NCI-H69 (cell line): ENCODE results near the gene FEZ2.
"Not testable (repeated sequence)": the region's sequence is repeated elsewhere in the genome, so short reads cannot be mapped to it uniquely, and the experiment has no call there.

Source experiments
- DNase-seq: peaks from one replicate; lab custom pipeline; 2025; lab: John Stamatoyannopoulos, UW

FEZ2 gene, protein sequence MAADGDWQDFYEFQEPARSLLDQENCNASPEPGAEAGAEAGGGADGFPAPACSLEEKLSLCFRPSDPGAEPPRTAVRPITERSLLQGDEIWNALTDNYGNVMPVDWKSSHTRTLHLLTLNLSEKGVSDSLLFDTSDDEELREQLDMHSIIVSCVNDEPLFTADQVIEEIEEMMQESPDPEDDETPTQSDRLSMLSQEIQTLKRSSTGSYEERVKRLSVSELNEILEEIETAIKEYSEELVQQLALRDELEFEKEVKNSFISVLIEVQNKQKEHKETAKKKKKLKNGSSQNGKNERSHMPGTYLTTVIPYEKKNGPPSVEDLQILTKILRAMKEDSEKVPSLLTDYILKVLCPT

DNA sequence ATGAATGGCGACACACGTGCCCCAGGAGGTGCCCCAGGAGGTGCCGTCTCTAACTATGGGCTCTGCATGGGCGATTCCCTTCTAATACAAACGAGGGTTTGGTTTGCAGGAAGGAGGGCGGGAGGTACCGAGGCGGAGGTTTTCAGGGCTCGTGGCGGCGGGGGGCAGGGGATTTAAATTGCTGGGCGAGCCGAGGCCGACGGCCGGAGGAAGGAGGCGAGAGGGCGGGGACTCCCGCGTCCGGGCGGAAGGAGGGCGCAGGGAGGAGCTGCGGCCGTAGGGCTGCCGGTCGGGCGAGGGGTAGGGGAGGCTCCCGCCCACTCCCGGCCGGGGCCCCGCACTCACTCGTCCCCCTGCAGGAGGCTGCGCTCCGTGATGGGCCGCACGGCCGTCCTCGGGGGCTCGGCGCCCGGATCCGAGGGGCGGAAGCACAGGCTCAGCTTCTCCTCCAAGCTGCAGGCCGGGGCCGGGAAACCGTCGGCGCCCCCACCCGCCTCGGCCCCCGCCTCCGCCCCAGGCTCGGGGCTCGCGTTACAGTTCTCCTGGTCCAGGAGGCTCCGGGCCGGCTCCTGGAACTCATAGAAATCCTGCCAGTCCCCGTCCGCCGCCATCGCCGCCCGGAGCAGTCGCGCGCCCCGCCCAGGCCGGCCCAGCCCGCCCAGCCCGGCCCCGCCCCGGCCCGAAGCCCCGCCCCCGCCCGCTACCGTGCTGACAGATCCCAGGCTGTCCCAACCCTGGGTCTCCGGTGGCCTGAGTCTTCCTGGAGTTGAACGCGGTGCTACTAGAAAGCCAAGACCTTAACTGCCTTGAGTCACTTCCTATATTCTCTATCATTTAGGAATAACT lies at the start of gene FEZ2:
FEZ2 (minus strand) TSS at position 637 of the 846 bp plus-strand sequence; CDS start at position 611, 26 bp downstream.
- peak; percentile 87 for DNase-seq

DNA sequence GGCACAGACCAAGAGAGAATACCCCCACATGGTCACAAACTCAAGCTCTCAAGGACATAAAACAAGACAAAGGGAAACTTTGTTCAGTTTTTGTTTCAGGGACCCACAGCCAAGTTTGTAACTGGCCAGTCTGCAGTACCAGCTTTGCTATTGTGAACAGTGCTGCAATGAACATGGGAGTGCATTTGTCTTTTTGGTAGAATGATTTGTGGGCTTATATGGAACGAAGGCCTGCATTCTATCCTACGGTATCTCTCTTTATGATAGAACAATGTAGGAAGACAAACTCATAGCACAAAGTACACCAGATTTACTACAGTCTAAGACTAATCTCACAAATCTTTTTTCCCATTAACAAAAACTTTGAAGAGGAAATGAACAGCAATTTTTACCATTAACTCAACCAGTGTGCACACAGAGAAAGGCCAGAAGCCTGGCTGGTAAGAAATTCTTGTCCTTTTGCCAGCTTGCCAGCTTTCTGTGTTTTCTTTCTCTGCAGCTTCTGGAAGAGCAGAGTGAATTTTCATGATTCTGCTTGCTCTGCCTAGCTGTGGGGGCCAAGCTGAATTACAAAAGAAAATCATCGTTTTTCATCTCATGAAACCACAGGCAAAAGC lies 37.1 kb upstream of the FEZ2 start:
- DNase-seq, result no peak

DNA sequence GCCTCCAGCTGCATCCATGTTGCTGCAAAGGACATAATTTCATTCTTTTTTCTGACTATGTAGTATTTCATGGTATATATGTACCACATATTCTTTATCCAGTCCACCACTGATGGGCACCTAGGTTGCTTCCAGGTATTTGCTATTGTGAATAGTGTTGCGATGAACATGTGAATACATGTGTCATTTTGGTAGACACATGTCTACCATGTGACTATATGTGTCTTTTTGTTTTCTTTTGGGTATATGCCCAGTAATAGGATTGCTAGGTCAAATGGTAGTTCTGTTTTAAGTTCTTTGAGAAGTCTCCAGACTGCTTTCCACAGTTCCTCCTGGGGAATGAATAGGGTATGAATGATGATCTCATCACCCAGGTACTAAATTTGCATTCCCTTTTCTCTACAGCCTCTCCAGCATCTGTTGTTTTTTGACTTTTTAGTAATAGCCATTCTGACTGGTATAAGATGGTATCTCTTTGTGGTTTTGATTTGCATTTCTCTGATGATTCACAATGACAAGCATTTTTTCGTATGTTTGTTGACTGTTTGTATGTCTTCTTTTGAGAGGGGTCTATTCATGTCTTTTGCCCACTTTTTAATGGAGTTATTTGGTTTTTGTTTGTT lies 35.6 kb upstream of the FEZ2 start:
- no peak for DNase-seq

DNA sequence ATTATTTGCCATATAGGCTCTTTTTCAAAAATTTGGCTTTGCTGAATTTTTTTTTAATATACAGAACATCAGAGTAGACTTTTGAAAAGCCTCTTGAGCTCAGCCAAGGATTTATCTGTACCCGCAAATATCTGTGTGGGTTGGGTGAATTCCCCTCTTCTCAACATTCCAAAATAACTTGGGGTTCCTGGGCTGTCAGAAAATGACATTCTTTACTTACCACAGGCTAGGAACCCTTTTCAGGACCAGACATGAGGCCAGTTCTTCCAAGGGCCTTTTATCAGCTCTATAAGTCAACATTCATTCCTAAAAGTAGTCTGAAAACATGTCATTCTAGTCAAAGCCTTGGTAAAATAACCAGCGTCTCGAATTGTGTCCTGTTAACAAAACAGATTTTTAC lies 28.8 kb upstream of the FEZ2 start:
- DNase-seq, result no peak

DNA sequence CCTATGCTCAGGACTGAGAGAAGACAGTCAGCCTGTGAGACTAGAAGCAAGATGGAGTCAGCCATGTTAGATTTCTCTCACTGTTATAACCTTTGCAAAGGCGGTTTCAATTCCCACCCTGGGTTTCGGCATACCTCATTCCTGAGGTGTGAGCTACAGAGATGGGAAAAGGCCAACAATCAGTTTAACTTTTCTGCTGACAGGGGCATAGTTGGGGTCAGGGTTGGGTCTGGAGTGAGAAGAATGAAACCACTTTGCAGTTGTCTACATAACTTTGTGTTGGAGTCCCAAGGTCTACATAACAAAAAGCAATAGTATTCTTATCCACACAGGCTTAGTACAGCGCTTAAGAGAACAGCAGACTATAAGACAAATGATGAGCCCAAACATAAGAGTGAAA lies 28.1 kb upstream of the FEZ2 start:
- no peak for DNase-seq

DNA sequence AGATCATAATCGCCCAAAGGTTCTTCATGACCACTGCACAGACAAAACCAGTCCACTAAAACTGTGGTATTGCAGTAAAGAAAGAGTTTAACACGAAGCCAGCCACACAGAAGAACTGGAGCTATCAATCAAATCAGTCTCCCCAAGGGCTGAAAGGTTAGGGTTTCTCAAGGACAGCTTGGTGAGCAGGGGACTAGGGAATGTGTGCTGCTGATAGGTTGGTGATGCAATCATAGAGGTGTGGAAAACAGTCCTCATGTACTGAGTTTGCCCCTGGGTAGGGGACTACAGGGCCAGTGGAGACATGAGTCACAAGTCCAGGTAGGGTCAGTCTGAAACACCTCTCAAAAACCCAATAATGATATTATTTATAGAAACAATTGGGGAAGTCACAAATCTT lies 27.3 kb upstream of the FEZ2 start:
- no peak for DNase-seq

DNA sequence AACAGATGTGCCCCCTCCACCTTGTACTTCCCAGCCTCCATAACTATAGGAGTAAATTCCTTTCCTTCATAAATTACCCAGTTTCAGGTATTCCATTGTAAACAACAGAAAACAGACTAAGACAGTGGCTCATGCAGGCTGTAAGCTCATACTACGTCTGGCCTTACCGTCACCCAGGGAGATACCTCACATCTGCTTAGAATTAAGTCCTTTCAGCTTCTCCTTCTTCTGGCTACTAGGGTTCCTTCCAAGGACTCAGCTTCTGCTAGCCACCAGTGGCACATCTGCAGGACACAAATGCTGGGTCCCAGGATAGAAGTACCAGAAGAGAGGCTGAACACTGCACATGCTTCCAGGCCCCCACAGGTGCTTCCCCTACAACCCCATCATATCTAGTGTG lies 22.4 kb upstream of the FEZ2 start:
- DNase-seq, result no peak

DNA sequence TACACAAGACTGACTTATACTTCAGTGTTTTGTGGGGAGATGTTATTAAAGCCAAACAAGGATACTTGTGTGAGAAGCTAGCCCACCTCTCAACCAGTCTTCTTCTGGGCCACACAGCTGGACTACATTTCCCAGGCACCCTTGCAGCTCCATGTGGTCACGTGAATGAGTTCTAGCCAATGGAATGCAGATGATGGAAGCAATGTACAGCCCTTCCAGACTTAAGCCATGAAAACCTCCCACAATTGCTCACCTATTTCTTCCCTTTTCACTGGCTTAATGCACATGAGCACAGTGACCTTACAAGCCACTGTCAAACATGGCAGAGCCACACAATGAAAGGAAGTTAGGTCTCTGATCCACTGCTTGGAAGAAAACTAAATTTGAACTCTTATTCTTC lies 20.4 kb upstream of the FEZ2 start:
- peak; percentile 88 for DNase-seq

DNA sequence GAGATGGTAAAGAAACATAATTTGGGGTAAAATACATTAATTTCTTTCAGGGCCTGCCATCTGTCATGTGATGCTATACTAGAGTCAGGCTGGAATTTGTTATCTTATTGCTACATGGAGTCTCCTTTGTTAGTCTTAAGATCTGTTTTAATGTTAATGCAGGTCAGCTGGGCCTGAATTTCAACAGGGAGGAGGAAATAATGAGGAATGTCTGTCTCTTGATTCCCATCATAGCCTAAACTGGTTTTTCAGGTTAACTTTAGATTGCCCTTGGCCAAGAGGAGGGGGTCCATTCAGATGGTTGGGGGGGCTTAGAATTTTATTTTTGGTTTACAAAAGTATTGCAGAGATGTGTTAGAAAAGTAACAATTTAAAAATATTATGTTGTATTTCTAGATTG lies 19.0 kb upstream of the FEZ2 start:
- DNase-seq, result no peak

DNA sequence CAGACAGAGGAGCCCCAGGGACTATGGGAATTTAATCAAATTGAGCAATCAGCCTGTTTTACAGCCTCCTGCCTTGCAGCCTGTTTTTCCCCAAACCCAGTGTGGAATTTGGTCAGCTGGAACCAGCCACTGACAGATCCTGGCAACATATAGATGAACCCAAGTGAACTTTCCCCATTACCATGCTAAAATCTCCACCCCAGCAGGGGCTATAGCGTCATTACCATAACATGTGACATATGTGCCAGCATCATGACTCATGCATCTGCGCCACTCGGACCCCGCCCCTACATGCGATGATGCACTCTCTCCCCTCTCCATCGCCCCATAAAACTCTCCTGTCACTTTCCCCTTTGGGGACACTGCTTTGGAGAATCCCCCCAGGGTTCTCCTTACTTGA lies 17.3 kb upstream of the FEZ2 start:
- peak; percentile 24 for DNase-seq

DNA sequence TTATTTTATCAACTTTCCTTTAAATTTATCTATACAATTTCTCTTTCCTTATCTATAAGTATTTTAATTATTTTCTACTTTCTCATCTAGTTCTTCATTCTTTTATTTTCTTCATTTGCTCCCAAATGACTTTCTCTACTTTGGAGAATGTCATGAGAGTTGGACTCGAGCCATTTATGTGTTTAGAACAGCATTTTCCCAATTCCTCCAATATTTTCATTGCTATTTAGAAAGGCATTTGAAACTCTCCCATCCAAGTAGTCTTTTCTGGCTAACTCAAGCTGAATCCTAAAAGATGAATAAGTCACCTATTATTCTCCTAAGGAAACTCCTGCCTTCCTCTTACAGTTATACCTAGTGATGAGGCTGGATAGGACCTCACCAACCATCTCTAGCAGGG lies 15.8 kb upstream of the FEZ2 start:
- DNase-seq, result no peak

DNA sequence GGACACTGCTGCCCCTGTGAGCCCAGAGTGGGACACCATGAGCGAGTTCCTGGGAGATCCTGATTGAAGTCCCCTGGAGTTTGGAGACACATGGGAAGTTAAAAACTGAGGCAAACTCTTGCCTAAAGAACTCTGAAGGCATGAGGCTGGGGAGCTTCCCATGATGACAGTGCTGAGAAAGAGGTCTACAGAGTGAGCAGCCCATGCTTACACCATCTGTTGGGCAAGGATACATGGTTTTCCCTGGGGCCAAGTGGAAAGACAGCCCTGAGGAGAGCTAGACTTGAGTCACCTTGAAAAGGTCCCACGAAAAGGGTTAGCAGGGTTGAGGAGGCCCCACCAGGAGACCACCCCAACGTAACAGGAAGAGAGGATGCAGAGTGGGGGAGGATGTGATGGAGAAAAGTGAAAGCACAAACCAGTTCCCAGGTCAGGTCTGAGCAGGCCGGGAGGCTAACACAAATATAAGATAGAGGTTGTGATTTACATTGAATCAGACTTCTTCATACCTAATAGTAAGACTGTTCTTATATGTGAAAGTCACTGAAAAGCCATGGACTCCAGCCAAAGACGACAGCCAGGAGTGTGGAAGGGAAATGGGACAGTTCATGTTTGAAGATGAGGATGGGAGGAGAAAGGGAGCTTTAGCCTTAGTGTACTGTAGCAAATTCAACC lies 13.5 kb upstream of the FEZ2 start:
- DNase-seq, result no peak

DNA sequence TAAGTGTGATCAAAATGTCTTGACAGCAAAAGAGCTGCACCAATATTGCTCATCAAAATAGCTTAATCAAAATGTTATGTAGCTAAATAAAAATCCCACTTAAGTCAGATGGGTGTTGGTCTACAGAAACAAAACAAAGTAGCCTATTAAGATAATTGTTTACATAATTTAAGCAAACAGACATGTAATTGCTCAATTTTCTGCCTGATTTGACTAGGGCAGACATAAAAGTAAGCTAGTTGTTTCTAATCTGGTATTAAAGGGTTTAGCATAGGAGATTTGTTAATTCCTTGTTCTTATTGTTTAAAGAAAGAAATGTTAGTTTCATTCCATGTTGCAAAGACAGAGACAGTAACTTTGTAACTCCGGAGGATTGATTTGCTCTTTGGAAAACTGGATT lies 11.5 kb upstream of the FEZ2 start:
- DNase-seq, result peak; percentile 73

DNA sequence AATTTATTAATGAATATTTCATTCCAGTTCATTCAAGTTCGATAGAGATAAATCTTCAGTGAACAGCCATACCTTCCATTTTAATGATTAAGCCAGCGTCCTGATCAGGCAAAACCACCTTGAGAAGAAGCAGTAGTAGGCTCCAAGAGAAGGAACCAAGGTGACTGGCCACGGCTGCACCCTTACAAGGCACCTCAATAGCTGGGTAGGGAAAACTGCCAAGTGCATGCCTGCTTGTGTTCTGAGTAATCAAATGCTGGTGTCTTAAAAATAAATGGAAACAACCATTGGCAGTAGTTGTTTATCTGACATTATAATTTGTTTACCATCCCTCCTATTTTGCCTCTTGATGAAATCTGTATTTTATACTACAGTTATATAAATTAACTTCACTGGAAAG lies 10.0 kb upstream of the FEZ2 start:
- no peak for DNase-seq

DNA sequence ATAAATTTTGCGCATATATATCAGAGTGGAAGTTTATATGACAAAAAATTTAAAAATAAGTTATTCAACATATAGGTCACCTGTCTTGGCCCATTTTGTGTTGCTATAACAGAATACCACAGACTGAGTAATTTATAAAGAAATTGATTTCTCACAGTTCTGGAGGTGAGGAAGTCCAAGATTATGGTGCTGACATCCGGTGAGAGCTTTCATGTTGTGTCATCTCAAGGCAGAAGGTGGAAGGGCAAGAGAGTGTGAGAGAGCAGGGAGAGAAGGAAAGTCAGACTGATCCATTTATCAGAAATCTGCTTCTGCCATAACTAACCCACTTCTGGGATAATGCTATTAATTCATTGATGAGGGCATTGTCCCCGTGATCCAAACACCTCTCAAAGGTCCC lies 9.0 kb upstream of the FEZ2 start:
- DNase-seq, result no peak

DNA sequence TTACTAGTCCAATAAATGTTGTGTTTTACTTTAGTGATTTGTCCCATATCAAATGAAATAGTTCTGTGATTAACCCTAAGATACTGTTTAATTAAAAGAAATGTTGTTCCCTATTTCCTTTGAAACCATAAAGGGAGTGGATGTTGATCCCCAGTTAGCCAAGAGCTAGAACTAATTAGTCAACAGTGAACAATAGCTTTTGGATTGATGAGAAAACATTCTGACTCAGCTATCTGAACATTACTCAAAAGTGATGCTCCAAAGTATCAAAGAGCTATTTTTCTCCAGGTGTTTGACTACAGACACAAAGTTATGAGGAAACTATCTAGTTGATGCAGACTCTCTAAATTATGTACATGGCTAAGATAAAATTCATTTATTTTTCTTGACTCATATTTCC lies 7.3 kb upstream of the FEZ2 start:
- DNase-seq, result no peak

DNA sequence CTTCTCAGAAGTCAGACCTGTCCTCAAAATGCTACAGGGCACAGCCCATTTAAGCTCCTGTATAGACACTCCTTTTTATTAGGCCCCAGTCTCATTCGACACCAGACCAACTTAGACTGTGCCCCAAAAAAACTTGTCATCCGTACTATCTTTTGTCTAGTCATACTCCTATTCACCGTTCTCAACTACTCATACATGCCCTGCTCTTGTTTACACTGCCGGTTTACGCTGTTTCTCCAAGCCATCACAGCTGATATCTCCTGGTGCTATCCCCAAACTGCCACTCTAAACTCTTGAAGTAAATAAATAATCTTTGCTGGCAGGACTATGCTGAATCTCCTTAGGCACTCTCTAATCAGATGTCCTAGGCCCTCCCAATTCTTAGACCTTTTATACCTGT lies 5.7 kb upstream of the FEZ2 start:
- DNase-seq, result not testable (repeated sequence)

DNA sequence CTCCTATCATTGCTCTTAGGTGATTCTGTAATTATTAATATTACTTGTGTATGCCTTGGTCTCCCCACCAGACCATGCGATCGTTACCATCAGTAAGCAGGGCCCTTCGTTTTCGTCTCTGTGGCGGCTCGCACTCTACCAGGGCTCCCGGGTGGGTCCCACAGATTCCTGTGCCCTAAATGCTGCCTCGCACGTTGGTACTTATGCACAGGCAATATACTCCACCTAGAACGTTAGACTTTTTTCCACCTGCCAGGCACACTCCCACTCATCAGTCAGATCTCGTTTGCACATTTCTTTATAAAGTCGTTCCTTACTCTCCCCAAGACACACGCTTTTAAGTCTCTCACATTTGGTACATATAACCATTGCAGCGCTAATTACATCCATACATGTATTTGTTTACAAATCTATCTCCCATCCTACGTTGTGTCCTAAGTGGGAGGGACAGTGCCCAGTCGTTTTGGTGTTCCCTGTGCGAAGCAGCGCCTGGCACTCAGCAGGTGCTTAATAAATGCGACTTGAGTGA lies 901 bp downstream of the FEZ2 start:
- peak; percentile 20 for DNase-seq

DNA sequence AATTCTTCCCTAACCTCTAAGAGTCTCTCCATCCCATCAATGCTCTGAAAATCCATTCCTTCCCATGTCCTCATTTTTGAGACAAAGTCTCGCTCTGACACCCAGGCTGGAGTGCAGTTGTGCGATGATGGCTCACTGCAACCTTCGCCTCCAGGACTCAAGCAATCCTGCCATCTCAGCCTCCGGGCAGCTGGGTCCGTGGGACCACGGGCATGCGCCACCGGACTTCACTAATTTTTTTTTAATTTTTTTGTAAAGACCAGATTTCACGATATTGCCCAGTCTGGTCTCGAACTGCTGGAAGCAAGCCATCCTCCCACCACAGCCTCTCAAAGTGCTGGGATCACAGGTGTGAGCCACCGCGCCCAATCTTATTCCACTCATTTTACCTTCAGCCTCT lies 1.6 kb downstream of the FEZ2 start:
- no peak for DNase-seq

DNA sequence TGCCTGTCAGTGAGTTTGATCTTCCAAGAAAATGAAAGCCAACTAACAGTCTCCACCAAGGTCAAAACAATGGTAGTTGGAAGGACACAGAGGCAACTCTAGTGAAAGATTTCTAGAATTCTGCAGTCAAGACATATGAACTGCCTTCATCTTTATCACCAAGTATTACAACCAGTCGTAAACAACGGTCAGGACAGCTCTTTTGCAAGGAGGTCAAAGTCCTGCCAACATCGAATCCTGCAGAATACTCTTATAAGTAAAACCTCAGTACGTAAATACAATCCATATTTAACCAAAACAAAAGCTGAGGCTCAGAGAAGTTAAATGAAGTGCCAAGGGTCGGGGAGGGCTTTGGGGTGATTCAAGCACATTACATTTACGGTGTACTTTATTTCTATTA lies 3.1 kb downstream of the FEZ2 start:
- DNase-seq, result no peak

DNA sequence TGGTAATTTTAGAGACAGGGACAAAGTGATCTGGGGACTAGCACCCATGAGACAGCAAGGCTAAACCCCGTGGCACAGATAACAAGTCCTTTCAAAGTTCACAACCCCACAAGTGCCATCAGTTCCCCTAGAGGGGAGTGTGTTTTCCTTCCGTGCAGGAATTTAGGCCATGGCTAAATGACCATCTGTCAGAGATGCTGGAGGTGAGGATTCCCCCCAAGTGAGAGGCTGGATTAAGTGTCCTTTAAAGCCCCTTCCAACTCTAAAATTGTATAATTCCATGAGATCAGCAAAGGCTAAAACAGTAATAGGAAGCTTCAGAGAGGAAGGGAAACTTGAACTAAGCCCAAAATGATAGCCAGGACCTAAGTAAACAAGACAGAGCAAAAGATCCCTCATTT lies 8.7 kb downstream of the FEZ2 start:
- no peak for DNase-seq

DNA sequence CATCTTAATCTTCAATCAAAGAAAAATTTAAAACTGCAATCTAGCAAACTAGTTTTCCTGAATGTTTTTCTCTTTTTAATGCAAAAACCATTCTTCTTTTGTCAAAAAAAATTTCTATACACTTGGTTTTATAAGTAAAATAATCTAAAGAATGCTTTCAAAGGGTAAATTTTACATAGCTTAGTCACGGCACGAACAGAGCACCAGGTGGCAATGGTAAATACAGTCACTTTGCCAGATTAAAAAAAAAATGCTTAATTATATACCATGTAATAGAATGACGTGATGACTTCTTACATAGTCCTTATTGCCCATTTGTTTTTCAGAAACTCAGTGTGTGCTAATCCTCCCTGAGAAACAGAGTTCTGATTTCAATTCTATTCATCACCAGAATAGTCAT lies 10.4 kb downstream of the FEZ2 start:
- peak; percentile 73 for DNase-seq
